HG02759 (cell line): Measurements from ENCODE around the gene PSMD4.
A peak's percentile ranks its signal among the peaks of the same experiment; 100 is the strongest.
"Not testable (repeated sequence)": the region's sequence is repeated elsewhere in the genome, so short reads cannot be mapped to it uniquely, and the experiment has no call there.

Experiments used
- ATAC-seq: cut with Tn5 transposase; IDR thresholded peaks from one replicate; pipeline ENCODE4 v1.9.1; 2021; ENCODE audit warnings: mild to moderate bottlenecking, moderate library complexity; ENCODE audit not compliant: unreplicated experiment

Gene PSMD4

GRCh38 chr1:151267760-151268159, 13.2 kb downstream of the PSMD4 start:
- no peak for ATAC-seq

DNA sequence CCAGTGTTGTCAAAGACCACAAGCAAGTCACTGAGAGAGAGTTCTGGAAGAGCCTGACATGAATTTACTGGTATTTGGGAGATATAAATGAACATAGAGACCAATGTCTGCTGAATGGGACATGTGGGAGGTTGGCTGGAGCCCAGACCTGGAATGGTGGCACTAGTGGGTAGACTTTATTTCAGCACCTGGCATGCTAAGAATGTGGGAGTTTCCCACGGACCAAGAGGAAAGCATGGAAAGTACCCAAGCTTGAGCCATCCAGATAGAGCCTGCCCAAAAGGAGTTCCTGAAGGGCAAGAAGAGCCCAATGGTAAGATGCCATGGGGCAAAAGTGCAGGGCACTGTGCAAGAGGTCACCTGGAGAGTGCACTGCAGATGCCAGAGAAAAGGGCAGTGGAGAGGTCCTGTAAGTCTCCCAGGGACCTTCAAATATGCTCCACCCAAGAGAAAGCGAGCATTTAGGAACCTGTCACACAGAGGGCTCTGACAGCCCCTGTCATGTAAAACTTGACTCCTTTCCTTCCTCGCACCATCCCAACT, 19.5 kb downstream of the PSMD4 start:
- ATAC-seq: no peak

GRCh38 chr1:151275341-151275740, 20.8 kb downstream of the PSMD4 start:
- not testable (repeated sequence) for ATAC-seq

DNA sequence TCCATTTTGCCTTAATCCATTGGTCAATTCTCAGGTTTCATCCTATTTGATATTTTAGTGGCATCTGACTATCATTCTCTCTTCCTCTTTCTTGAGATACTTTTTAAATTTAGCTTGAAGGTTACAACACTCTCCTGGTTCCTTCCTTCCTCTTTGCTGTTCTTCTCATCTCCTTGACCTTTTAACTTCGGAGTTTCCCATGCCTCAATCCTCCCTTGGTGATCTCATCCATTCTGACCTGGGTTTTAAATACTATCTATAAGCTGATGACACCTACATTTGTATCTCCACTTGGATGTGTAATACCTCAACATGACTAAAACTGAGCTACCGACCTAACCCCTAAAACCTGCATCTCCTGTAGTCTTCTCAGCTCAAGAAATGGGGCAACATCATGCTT, 22.7 kb downstream of the PSMD4 start:
- no peak for ATAC-seq

DNA sequence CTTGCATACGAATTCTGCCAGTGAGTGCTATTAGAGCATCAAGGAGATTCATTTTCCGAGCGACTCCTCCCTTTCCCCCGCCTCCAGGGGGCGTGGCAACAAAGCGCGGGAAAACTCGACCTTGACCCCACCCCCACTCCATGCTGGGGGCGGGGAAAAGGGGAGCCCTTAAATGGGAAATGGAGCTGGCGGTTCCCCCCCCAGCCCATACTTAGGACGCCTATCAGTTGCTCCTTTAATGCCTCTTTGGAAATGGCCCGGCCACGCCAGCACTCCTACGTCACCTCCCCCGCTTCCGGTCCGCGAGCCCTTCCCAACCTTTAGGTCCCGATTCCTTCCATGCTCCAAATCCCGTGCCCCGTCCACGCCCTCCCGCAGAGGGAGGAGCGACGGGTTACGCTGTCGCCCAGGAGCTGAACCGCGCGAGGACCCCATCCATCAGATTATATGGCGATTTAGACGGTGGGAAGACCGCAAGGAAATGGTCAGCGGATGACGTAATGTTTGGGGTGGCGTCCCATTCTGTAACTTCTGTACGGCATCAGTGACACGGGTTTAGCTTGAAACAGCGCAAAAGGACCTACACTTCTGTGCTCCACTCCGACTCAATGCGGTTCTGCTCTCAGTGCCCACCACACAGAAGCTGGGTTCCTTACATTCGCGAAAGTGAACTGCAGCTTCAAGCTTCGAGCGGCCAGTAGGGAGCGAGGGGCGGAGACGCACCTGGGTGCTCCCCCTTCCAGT, 26.9 kb downstream of the PSMD4 start:
- peak; percentile 37 for ATAC-seq

DNA sequence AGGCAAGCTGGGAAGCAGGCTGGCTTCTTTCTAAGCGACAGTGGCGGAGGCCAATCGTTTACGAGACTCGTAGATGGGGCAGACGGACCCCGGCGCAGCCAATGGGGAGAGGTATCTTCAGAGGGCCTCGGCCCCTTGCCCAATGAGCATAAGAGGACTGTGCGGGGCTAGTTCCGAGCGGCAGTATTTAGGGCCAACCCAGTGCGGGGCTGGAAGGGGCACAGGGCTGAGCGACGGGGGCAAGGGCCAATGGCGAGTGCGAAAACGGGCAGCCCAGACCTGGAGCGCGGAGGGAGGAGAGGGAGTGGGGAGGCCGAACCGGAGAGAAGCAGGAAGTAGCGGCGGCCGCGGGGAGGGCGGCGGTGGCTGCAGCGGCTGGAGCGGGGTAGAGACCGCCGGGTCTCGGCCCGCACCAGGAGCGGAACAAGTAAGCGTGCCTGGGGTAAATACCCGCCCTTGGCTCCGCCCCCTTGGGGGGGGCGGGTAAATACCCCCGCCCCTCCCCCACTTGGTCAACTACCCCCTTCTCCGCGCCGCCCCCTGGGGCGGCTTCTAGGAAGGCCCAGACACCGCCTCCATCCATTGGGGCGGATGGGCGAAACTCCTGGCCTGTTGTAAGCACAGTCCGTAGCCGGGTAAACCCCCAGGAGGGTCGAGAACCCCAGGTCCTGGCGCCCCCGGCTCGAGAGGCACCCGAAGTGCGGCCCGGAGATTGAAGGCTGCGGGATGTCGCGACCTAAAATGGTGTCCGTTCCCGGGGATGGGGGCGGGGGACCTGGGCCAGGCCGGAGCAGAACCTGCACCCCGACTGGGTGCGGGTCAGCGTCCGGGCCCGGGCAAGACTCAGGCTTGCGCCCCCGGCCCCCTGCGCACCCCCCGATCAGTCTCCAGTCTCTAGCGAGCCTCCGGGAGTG, 27.7 kb downstream of the PSMD4 start, which contains the start of gene ZNF687:
Gene ZNF687 (plus strand): TSS at position 331 of the 914 bp plus-strand sequence. CDS start 3,993 bp downstream, outside the sequence.
- peak; percentile 87 for ATAC-seq

GRCh38 chr1:151282883-151283725, 28.6 kb downstream of the PSMD4 start:
- ATAC-seq: no peak

DNA sequence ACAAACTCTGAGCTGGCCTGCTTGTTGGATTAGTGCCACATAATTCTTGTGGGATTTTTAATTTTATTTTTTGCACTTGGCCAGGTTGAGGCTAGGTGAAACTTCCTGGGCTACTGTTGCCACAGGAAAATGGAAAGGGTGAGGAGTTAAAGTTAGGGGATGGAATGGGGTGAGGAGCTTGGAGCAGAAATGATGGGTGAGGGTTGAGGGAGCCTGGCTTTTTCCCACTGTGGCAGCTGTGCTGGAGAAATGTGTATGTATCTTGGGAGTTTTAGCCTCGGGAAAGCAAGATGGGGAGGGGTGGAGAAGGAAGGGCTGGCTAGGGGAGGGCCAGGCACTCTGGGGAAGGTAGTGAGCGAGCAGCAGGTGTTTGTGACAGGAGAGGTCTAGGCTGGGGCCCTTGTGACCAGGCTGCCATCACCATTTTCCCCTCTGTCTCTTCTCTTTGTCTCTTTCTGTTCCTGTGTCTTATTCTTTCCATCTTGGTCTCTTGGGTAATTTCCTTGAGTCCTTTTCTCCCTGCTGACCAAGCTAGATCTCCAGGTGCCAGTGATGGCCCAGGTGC, 29.6 kb downstream of the PSMD4 start:
- no peak for ATAC-seq

DNA sequence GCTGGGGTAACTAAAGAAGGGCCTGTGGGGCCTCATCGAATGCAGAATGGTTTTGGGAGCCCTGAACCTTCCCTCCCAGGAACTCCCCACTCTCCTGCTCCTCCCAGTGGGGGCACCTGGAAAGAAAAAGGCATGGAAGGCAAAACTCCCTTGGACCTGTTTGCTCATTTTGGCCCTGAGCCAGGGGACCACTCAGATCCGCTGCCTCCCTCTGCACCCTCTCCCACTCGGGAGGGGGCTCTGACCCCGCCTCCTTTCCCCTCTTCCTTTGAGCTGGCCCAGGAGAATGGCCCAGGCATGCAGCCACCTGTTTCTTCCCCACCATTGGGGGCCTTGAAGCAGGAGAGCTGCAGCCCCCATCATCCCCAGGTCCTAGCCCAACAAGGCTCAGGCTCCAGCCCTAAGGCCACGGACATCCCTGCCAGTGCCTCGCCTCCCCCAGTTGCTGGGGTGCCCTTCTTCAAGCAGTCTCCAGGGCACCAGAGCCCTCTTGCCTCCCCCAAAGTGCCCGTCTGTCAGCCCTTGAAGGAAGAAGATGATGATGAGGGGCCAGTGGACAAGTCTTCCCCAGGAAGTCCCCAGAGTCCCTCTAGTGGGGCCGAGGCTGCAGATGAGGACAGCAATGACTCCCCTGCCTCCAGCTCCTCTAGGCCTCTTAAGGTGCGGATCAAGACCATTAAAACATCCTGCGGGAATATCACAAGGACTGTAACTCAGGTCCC, 32.2 kb downstream of the PSMD4 start:
- no peak for ATAC-seq

DNA sequence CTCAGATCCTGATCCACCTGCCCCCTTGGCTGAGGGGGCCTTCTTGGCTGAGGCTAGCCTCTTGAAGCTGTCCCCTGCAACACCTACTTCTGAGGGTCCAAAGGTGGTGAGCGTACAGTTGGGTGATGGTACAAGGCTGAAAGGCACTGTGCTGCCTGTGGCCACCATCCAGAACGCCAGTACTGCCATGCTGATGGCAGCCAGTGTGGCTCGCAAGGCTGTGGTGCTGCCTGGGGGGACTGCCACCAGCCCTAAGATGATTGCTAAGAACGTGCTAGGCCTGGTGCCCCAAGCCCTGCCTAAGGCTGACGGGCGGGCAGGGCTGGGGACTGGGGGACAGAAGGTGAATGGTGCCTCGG, 32.8 kb downstream of the PSMD4 start:
- ATAC-seq: no peak

DNA sequence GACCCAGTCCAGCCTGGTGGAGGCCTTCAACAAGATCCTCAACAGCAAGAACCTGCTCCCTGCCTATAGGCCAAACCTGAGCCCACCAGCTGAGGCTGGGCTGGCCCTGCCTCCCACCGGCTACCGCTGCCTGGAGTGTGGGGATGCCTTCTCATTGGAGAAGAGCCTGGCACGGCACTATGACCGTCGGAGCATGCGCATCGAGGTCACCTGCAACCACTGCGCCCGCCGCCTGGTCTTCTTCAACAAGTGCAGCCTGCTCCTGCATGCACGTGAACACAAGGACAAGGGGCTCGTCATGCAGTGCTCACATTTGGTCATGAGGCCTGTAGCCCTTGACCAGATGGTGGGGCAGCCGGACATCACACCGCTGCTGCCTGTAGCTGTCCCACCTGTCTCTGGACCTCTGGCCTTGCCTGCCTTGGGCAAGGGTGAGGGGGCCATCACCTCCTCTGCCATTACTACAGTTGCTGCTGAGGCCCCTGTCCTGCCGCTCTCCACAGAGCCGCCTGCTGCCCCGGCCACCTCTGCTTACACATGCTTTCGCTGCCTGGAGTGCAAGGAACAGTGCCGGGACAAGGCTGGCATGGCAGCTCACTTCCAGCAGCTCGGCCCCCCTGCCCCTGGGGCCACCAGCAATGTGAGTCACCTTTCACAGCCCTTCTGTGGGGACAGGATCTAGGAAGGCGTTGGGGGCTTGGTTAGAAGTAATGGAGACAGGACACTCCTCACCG, 33.4 kb downstream of the PSMD4 start:
- ATAC-seq: no peak

- ATAC-seq: no peak
These were observed 34.0 kb downstream of the PSMD4 start for GRCh38 chr1:151288502-151288901.

DNA sequence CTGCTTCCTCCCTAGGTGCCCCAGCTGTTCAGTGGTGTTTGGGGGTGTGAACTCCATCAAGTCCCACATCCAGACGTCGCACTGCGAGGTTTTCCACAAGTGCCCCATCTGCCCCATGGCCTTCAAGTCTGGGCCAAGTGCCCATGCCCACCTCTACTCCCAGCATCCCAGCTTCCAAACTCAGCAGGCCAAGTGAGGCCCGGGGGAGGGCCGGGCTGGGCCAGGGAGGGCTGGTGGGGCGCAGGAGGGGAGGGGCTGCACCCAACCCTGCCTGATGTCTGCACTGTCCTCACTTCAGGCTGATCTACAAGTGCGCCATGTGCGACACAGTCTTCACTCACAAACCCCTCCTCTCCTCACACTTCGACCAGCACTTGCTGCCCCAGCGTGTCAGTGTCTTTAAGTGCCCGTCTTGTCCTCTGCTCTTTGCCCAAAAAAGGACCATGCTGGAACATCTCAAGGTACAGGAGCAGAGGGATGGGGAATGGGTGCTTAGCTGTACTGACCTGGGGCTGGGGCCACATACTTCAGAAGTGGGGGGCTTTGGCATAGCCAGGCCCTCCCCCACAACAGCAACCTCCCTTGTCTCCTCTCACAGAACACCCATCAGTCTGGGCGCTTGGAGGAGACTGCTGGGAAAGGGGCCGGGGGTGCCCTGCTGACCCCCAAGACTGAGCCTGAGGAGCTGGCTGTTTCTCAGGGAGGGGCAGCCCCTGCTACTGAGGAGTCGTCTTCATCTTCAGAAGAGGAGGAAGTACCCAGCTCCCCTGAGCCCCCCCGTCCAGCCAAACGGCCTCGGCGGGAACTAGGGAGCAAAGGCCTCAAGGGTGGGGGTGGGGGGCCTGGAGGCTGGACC, 34.8 kb downstream of the PSMD4 start:
- ATAC-seq: no peak

GRCh38 chr1:151289991-151290708, 35.6 kb downstream of the PSMD4 start:
- ATAC-seq: no peak

DNA sequence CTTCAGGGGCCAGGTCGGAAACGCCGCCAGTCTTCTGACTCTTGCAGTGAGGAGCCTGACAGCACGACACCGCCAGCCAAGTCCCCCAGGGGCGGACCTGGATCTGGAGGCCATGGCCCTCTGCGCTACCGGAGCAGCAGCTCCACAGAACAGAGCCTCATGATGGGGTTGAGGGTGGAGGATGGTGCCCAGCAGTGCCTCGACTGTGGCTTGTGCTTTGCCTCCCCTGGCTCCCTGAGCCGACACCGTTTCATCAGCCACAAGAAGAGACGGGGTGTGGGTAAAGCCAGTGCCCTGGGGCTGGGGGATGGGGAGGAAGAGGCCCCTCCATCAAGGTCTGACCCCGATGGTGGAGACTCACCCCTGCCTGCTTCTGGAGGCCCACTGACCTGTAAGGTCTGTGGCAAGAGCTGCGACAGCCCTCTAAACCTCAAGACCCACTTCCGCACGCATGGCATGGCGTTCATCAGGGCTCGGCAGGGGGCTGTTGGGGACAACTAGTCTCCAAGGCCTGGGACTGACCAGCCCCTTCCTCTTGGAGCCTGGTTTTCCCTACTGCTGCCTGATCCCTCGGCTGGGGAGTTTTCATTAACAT, 36.3 kb downstream of the PSMD4 start:
- ATAC-seq: no peak

GRCh38 chr1:151292207-151293030, 37.9 kb downstream of the PSMD4 start:
- no peak for ATAC-seq
